Stomach (tissue), 9 donors: ENCODE measurements around the gene SHLD1. TPM values are rescaled to one million over a fixed set of nuclear protein-coding genes. Genes with fewer than 3 reads are reported as not detected.

Experiments
- DNase-seq, 2 donors: peaks; one replicate each; pipeline versions ENCODE4 v3.0.0 to v3.0.0-alpha.2; 2013 to 2019
- H3K27ac ChIP-seq, 5 donors: fragments of 200-600 bp in 4 of 5; sonication (generic) in 4 of 5; one replicate each; pipeline ENCODE4 v1.5.1; 2013 to 2019; ENCODE audit warnings: mild to moderate bottlenecking in 1 of 5, moderate library complexity in 1 of 5
- H3K27me3 ChIP-seq, 3 donors: fragments of 200-600 bp; sonication (generic); one replicate each; pipeline ENCODE4 v1.5.1; 2017 to 2019; ENCODE audit warnings: mixed run types in 1 of 3
- H3K36me3 ChIP-seq, 4 donors: fragments of 200-600 bp; sonication (generic); 1 replicate in 3 of 4; 2 replicates in 1 of 4; pipeline ENCODE4 v1.5.1; 2016 to 2019
- H3K4me1 ChIP-seq, 4 donors: fragments of 200-600 bp; sonication (generic); one replicate each; pipeline ENCODE4 v1.5.1; 2016 to 2019
- H3K4me3 ChIP-seq, 4 donors: fragments of 200-600 bp; sonication (generic) in 3 of 4; one replicate each; pipeline ENCODE4 v1.5.1; 2016 to 2019; ENCODE audit warnings: mild to moderate bottlenecking in 1 of 4
- H3K9me3 ChIP-seq, 4 donors: fragments of 200-600 bp; sonication (generic); one replicate each; pipeline ENCODE4 v1.5.1; 2016 to 2019
- CTCF ChIP-seq, 7 experiments: fragments of 450-650 bp in 4 of 7; fragments of 200-600 bp in 3 of 7; sonication (generic) in 3 of 7; IDR thresholded peaks; one replicate each; pipeline ENCODE4 v1.5.1; 2016 to 2019; ENCODE audit warnings: antibody characterized with exemption in 7 of 7, control low read depth in 2 of 7, mild to moderate bottlenecking in 1 of 7
- EP300 ChIP-seq: sonication (generic); formaldehyde crosslinking; IDR thresholded peaks from one replicate; pipeline ENCODE4 v1.6.1; 2017; ENCODE audit warnings: antibody characterized with exemption
- POLR2A ChIP-seq, 4 donors: fragments of 450-650 bp; IDR thresholded peaks; one replicate each; pipeline ENCODE4 v1.6.1; 2016; ENCODE audit warnings: antibody characterized with exemption in 4 of 4, control low read depth in 2 of 4, mild to moderate bottlenecking in 1 of 4, moderate library complexity in 1 of 4
- POLR2AphosphoS5 ChIP-seq, 3 donors: sonication (generic); formaldehyde crosslinking; IDR thresholded peaks; one replicate each; pipeline ENCODE4 v1.6.1; 2016; ENCODE audit warnings: antibody characterized with exemption in 3 of 3
- WGBS, 5 donors: extraction: QIAGEN DNeasy Blood & Tissue Kit in 3 of 5; methylation state at CpG; one replicate each; pipeline versions ENCODE4 v1.1.5 to v1.1.7; 2013 to 2018; 5-methylcytosine and 5-hydroxymethylcytosine counted together
- intact Hi-C: fragments of 100-400 bp; cut with DNase I; formaldehyde crosslinking; loops from one replicate; pipeline ENCODE4 v1.15.1; 2023; ENCODE audit warnings: low total_unique reads
- polyA plus RNA-seq, 3 donors: library from polyadenylated mRNA; stranded (reverse); fragments of 200-250 nt; gene quantifications; one replicate each; pipeline ENCODE4 v1.2.3, GENCODE V29; 2013
- total RNA-seq, 5 donors: library from RNA; depleted of rRNA; stranded (reverse); fragments of >200 nt; gene quantifications; one replicate each; pipeline versions ENCODE4 v1.1.0 to v1.2.3, GENCODE V29; 2014 to 2016
- donor health status: healthy with polysubstance abuse.
- donor health status: Bipolar disorder and iron deficiency.
- donor health status: healthy.

Gene SHLD1
- total and polyA plus RNA-seq, 8 donors: 1.3 to 10.5 (median 3.5) TPM; not detected in 1

- Histone ChIP-seq H3K27me3 (no peaks in the 10 kb centered on the region), H3K4me3 (no peak overlapping the region), H3K9me3 (no peaks in the 10 kb centered on the region), H3K36me3 (no peaks in the 10 kb centered on the region), H3K27ac (no peak overlapping the region), H3K4me1 (peaks cover 6 to 15% (median 9%) of the 10 kb centered on the region in 4 donors)
- no peak for DNase-seq
- intact Hi-C loops: no loop called here
- TF ChIP-seq POLR2A (IDR thresholded peaks at IDR 0.05) (no peak), EP300 (no peak), CTCF (IDR thresholded peaks at IDR 0.05) (no peak), POLR2AphosphoS5 (IDR thresholded peaks at IDR 0.05) (no peak)
Observed at GRCh38 chr20:5834436-5835005, 84.3 kb downstream of the SHLD1 start.

- Histone ChIP-seq H3K4me1 (peaks cover 6 to 15% (median 9%) of the 10 kb centered on the region in 4 donors), H3K36me3 (no peaks in the 10 kb centered on the region), H3K27me3 (no peaks in the 10 kb centered on the region), H3K9me3 (no peaks in the 10 kb centered on the region), H3K4me3 (no peak overlapping the region), H3K27ac (no peak overlapping the region)
- intact Hi-C loops: no loop called here
- DNase-seq: peak in 1 of 2 donors; percentile 72
- TF ChIP-seq CTCF (IDR thresholded peaks at IDR 0.05) (no peak), POLR2AphosphoS5 (IDR thresholded peaks at IDR 0.05) (no peak), EP300 (no peak), POLR2A (IDR thresholded peaks at IDR 0.05) (no peak)
- WGBS, 5 donors: 37 to 53% (median 43%) methylated on average over 2 of the region's 2 CpGs
Observed at GRCh38 chr20:5835321-5835821, 85.2 kb downstream of the SHLD1 start.

GRCh38 chr20:5835871-5836270 lies 85.7 kb downstream of the SHLD1 start:
- H3K4me3 ChIP-seq: no peak overlapping the region
- H3K27me3 ChIP-seq: no peaks in the 10 kb centered on the region
- H3K9me3 ChIP-seq: no peaks in the 10 kb centered on the region
- WGBS, 5 donors: 48 to 67% (median 61%) methylated on average over 4 of the region's 4 CpGs
- intact Hi-C loops: no loop called here
- no peaks in the 10 kb centered on the region for H3K36me3 ChIP-seq
- no peak overlapping the region for H3K27ac ChIP-seq
- TF ChIP-seq POLR2A (IDR thresholded peaks at IDR 0.05): no peak
- TF ChIP-seq CTCF (IDR thresholded peaks at IDR 0.05): no peak
- TF ChIP-seq EP300: no peak
- no peak for TF ChIP-seq POLR2AphosphoS5 (IDR thresholded peaks at IDR 0.05)
- peak in 1 of 2 donors; percentile 67 for DNase-seq
- H3K4me1 ChIP-seq: peaks cover 6 to 15% (median 9%) of the 10 kb centered on the region in 4 donors

- Histone ChIP-seq H3K27ac (no peak overlapping the region), H3K4me1 (peaks cover 6 to 15% (median 9%) of the 10 kb centered on the region in 4 donors), H3K4me3 (no peak overlapping the region), H3K27me3 (no peaks in the 10 kb centered on the region), H3K36me3 (no peaks in the 10 kb centered on the region), H3K9me3 (no peaks in the 10 kb centered on the region)
- no peak for DNase-seq
- 83 to 91% (median 90%) methylated on average over 4 of the region's 4 CpGs for WGBS, 5 donors
- intact Hi-C loops: no loop called here
- TF ChIP-seq EP300: no peak
- TF ChIP-seq POLR2A (IDR thresholded peaks at IDR 0.05): no peak
- no peak for TF ChIP-seq CTCF (IDR thresholded peaks at IDR 0.05)
Observed at GRCh38 chr20:5836569-5836968, 86.4 kb downstream of the SHLD1 start.
